ENCODE results near the gene LENEP.
A peak's percentile ranks its signal among the peaks of the same experiment; 100 is the strongest.

- TF ChIP-seq CTCF (IDR thresholded peaks at IDR 0.05) = peak in 2 of 4 experiments; percentile 8 to 12
- TF ChIP-seq POLR2A (IDR thresholded peaks at IDR 0.05) = peak; percentile 69
These were observed 9.3 kb downstream of the LENEP start, which contains the start of gene ZBTB7B for GRCh38 chr1:155002464-155003226.
